ENCODE results near the gene SH3BP2. TPM values are rescaled to one million over a fixed set of nuclear protein-coding genes. Genes with fewer than 3 reads are reported as not detected.
A peak's percentile ranks its signal among the peaks of the same experiment; 100 is the strongest.

The SH3BP2 gene
- total and polyA plus RNA-seq, 12 donors, result 10.4 to 47.7 (median 16.4) TPM

DNA sequence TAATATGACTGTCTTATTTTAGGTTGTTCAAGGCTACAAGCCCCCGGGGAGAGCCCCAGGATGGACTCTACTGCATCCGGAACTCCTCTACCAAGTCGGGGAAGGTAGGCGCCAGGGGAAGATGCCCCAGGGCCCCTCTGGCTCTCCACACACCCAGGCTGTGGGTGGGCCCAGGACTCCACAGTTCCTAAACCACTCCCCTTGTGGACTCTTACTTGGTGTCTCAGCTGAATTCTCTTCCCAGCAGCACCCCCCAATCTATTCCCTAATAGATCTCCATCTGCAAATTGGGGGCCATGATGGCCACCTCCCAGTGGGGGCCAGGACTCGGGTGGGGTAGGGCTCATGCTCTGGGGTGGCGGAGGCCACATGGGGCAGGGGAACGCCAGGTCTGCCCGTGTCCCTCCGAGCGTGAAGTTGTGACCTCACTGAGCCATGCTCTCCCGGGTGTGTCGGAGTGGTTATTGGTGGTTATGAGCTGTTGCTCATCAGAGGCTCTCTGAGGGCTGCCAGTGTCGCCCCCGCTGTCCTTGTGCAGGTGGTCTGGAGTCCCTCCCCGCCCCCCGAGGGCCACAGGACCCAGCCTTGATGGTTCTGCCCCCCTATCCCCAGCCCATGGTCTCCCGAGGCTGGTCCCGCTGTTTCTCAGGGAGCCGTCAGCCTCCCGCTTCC, 39.6 kb downstream of the SH3BP2 start:
- intact Hi-C loops (cut with DNase I), result no loop called here
- Histone ChIP-seq H3K4me1 (peaks cover 0 to 42% (median 22%) of the 10 kb centered on the region in 9 donors), H3K9me3 (no peaks in the 10 kb centered on the region), H3K27me3 (no peaks in the 10 kb centered on the region), H3K36me3 (peaks cover 0 to 93% (median 17%) of the 10 kb centered on the region in 9 donors), H3K4me3 (no peak overlapping the region), H3K27ac (no peak overlapping the region)
- no peak for ATAC-seq
- DNase-seq, result no peak
- TF ChIP-seq, protein P1, sequence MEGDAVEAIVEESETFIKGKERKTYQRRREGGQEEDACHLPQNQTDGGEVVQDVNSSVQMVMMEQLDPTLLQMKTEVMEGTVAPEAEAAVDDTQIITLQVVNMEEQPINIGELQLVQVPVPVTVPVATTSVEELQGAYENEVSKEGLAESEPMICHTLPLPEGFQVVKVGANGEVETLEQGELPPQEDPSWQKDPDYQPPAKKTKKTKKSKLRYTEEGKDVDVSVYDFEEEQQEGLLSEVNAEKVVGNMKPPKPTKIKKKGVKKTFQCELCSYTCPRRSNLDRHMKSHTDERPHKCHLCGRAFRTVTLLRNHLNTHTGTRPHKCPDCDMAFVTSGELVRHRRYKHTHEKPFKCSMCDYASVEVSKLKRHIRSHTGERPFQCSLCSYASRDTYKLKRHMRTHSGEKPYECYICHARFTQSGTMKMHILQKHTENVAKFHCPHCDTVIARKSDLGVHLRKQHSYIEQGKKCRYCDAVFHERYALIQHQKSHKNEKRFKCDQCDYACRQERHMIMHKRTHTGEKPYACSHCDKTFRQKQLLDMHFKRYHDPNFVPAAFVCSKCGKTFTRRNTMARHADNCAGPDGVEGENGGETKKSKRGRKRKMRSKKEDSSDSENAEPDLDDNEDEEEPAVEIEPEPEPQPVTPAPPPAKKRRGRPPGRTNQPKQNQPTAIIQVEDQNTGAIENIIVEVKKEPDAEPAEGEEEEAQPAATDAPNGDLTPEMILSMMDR (IDR thresholded peaks at IDR 0.05), result no peak
- 91 to 95% methylated on average over 20 of the region's 20 CpGs for WGBS, 2 donors

DNA sequence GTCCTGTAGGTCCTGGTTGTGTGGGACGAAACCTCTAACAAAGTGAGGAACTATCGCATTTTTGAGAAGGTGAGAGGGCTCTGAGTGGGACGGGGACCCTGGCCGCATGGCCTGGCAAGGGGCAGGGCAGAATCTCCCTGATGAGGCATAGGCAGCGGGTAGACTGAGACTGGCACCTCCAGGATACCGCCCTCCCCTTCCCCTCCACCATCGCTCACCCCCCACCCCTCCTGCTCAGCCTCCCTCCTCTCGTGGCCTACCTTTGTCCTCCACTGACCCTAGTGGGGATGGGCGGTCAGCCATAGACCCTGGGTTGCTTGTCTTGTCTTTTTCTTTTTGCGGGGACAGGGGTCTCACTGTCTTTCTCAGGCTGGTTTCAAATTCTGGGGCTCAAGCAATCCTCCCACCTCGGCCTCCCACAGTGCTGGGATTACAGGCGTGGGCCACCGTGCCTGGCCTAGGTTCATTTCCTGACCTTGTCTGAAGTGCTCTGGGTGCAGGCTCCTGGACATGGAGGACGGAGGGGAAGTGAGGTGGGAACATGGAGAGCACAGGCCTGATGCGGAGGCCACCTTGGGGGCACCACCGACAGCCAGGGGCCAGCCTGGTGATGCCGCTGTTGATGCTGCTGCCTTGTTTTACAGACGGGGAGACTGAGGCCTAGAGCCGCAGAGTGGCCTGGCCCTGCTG, 40.2 kb downstream of the SH3BP2 start:
- ATAC-seq (no peak), DNase-seq (no peak)
- no peak overlapping the region for H3K4me3 ChIP-seq
- WGBS, 2 donors, result 93 to 95% methylated on average over 18 to 19 of the region's 19 CpGs
- no peaks in the 10 kb centered on the region for H3K27me3 ChIP-seq
- H3K36me3 ChIP-seq, result peaks cover 0 to 86% (median 17%) of the 10 kb centered on the region in 9 donors
- TF ChIP-seq, protein P1 (IDR thresholded peaks at IDR 0.05), result no peak
- peaks cover 4 to 48% (median 29%) of the 10 kb centered on the region in 9 donors for H3K4me1 ChIP-seq
- H3K9me3 ChIP-seq, result no peaks in the 10 kb centered on the region
- intact Hi-C loops (cut with DNase I), result no loop called here
- H3K27ac ChIP-seq, result no peak overlapping the region

- peaks cover 0 to 81% (median 17%) of the 10 kb centered on the region in 9 donors for H3K36me3 ChIP-seq
- TF ChIP-seq, protein P1 (IDR thresholded peaks at IDR 0.05), result no peak
- DNase-seq (no peak), ATAC-seq (no peak)
- intact Hi-C loops (cut with DNase I), result no loop called here
- no peaks in the 10 kb centered on the region for H3K9me3 ChIP-seq
- H3K27me3 ChIP-seq, result no peaks in the 10 kb centered on the region
- WGBS, 2 donors, result 93 to 94% methylated on average over 7 of the region's 7 CpGs
- no peak overlapping the region for H3K27ac ChIP-seq
- H3K4me1 ChIP-seq, result peaks cover 5 to 53% (median 34%) of the 10 kb centered on the region in 9 donors
- no peak overlapping the region for H3K4me3 ChIP-seq
Measured at GRCh38 chr4:2833671-2834000, 40.8 kb downstream of the SH3BP2 start.

GRCh38 chr4:2834001-2834921, 41.4 kb downstream of the SH3BP2 start:
- no peak overlapping the region for H3K4me3 ChIP-seq
- 81 to 86% methylated on average over 13 of the region's 13 CpGs for WGBS, 2 donors
- peaks cover 0 to 75% (median 17%) of the 10 kb centered on the region in 9 donors for H3K36me3 ChIP-seq
- ATAC-seq (peak in 1 of 8 donors; percentile 4), DNase-seq (no peak)
- intact Hi-C loops (cut with DNase I), result no loop called here
- no peaks in the 10 kb centered on the region for H3K9me3 ChIP-seq
- peak overlapping the region in 3 of 10 donors; percentile 1 to 73 (median 53) for H3K27ac ChIP-seq
- TF ChIP-seq, protein P1 (IDR thresholded peaks at IDR 0.05), result no peak
- peaks cover 5 to 60% (median 34%) of the 10 kb centered on the region in 9 donors for H3K4me1 ChIP-seq
- H3K27me3 ChIP-seq, result no peaks in the 10 kb centered on the region

Data from heart right ventricle (tissue), 16 donors.